Pulmonary artery endothelial cell (primary cell): ENCODE data around the gene NHP2. TPM values are rescaled to one million over a fixed set of nuclear protein-coding genes. Genes with fewer than 3 reads are reported as not detected.

Source experiments
- DNase-seq: peaks from one replicate; pipeline ENCODE4 v3.0.0-alpha.2; 2011; ENCODE audit warnings: low read depth, low spot score
- total RNA-seq: library from RNA; depleted of rRNA; stranded (reverse); fragments of >200 nt; gene quantifications from 2 replicates; pipeline ENCODE4 v1.2.3, GENCODE V29; 2014

Gene NHP2
- total RNA-seq, 1 donor from 2014 or later, result 186 TPM

DNA sequence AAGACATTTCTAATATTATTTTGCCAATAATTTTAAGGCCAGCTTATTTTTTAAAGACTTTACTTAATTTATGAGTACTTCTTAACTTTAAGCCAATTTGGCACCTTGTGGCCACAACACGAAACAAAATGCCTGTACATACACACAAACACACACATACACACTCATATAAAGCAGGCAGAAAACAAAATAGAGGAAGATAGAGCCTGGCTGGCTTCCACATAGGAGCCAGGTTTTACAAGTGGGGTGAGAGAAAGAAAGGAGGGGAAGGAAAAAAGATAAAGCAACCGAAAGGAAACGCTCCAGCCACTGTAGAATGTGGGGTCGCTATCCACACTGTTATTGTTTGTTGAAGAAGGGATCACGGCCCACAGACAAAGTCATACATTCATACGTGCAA lies 23.1 kb upstream of the NHP2 start:
- no peak for DNase-seq

- no peak for DNase-seq
These were observed 20.8 kb upstream of the NHP2 start for GRCh38 chr5:178174456-178174855.

DNA sequence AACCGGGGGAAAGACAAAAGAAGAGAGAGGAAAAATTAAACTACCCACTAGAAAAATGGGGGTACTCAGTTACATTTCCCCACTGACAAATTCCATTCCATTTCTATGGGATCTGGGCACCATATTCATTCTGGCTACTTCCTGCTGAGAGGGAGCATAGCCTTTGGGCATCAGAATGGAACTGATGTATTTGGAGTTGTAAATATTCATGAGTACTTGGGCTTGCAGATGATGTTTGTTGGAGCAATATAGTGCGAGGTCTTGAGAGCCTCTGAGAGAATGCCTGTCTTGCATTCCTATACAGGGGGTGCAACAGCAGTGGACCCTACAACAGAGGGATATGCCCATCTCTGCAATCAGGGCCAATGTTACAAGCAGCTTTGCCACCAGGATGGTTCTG lies 16.8 kb upstream of the NHP2 start:
- no peak for DNase-seq

GRCh38 chr5:178165581-178165980 lies 11.9 kb upstream of the NHP2 start:
- no peak for DNase-seq

GRCh38 chr5:178163772-178164735 lies 10.4 kb upstream of the NHP2 start:
- no peak for DNase-seq

- no peak for DNase-seq
These were observed 8.8 kb upstream of the NHP2 start for GRCh38 chr5:178162481-178162880.

DNA sequence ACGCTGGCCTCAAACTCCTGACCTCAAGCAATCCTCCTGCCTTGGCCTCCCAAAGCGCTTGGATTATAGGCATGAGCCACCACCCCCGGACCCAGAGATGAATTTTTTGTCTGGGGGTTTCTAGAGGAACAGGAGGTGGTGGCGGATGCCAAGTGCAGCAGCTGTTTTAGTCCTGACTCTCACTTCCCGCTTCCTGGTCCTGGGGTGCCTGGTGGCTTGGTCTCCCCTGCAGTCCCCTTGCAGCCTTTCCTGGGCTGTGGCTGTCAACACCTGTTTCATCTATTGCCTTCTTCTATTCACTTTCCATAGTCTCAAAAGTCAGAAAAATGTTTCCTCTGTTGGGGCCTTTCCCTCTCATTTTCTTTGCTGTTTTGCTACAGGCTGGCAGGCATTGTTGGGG lies 6.5 kb upstream of the NHP2 start:
- DNase-seq, result no peak

DNA sequence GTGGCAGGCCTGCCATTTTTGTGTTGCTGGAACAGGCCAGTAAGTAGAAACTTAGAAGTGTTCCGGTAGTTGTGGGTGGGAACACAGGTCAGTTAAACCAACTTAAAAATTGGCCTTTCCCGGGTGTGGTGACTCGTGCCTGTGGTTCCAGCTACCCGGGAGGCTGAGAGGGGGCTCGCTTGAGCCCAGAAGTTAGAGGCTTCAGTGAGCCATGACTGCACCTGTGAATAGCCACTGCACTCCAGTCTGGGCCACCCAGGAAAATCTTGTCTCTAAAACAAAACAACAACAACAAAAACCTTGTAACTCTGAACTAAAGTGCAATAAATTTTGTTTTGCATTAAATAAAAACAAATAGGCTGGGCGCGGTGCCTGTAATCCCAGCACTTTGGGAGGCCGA lies 1.4 kb upstream of the NHP2 start:
- DNase-seq, result no peak

DNA sequence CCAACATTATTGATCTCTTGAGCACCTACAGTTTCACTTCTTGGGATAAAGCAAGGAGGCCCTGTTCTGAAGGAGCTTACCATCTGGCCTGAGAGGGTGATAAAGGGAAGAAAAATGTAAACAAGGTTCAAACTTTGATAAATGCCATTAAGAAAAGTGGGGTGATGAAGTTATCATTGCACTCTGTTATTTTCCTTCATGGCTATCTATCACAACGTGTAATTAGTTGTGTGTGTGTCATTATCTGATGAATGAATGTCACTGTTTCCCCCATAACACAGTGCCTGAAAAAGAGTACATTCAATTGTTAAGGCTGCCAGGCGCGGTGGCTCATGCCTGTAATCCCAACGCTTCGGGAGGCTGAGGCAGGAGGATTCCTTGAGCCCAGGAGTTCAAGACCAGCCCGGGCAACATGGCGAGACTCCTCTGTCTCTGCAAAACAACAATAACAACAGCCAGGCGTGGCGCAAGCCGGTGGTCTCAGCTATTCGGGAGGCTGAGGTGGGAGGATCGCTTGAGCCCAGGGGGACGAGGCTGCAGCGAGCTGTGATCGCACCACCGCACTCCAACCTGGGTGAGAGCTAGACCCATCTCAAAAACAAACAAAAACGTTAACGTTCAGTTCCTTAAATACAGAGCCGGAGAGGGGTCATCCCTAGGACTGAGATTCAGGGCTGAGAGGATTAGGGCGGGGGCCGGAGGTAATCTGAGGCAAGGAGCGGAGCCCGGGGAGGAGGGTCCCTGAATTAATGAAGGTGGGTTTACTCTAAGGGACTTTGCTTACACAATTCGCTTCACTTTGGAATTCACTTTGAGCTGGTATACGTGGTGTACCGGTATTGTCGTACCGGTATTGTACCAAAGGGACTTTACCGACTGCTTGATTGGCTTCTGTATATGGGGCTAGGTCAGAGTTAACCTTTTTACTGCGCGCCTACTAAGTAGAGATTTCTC lies 917 bp downstream of the NHP2 start:
- no peak for DNase-seq

- DNase-seq, result no peak
These were observed 2.5 kb downstream of the NHP2 start for GRCh38 chr5:178150977-178151734.

GRCh38 chr5:178149199-178149932 lies 4.3 kb downstream of the NHP2 start:
- DNase-seq, result no peak

GRCh38 chr5:178147406-178147805 lies 6.3 kb downstream of the NHP2 start:
- no peak for DNase-seq

- no peak for DNase-seq
These were observed 7.5 kb downstream of the NHP2 start for GRCh38 chr5:178145965-178146820.

DNA sequence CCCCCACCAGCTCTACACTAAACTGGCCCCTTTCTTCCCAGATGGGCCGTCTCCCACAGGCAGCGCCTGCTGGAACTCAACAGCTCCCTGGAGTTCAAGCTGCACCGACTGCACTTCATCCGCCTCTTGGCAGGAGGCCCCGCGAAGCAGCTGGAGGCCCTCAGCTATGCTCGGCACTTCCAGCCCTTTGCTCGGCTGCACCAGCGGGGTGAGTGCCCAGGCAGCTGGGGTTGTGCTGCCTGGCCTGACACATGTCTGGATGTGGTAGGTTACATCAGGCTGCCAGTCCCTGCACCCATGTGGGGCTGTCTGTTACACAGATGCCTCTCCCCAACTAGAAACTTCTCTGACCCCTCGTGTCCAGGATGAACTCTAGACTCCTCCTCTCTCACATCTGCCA lies 9.8 kb downstream of the NHP2 start:
- DNase-seq, result no peak

DNA sequence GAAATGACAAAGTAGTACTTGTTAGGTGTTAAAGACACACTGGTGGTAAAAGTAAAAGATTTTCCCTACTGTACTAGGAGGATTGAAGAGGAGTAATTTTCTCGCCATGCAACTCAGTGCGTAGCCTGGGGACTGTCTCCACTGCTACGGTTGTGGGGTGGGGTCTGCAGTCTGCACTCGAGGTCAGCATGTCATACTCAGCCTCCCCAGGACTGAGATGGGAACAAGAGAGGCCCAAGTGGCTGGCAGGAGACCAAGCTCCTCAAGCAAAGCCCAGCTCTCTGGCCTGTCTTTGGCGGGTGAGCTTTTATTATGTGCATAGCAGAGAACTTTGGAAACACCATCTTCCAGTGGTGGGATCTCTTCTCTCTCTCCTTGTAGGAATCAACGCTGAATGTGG lies 10.4 kb downstream of the NHP2 start:
- DNase-seq, result no peak

GRCh38 chr5:178142642-178143041 lies 11.0 kb downstream of the NHP2 start:
- no peak for DNase-seq

- DNase-seq, result no peak
These were observed 12.1 kb downstream of the NHP2 start for GRCh38 chr5:178141550-178141949.

DNA sequence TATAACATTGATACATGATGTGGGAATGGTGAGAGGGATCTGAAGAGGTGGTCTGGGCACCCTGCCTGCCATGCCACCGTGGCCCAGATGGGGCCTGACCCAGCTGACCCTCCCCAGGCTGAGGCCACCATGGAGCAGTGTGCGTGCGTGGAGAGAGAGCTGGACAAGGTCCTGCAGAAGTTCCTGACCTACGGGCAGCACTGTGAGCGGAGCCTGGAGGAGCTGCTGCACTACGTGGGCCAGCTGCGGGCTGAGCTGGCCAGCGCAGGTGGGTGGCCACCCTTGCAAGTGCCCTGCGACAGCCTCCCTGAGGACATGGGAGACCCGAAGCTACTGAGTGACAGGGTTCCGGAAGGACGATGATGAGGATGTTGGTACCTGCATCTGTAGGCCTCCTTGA lies 15.7 kb downstream of the NHP2 start:
- no peak for DNase-seq

DNA sequence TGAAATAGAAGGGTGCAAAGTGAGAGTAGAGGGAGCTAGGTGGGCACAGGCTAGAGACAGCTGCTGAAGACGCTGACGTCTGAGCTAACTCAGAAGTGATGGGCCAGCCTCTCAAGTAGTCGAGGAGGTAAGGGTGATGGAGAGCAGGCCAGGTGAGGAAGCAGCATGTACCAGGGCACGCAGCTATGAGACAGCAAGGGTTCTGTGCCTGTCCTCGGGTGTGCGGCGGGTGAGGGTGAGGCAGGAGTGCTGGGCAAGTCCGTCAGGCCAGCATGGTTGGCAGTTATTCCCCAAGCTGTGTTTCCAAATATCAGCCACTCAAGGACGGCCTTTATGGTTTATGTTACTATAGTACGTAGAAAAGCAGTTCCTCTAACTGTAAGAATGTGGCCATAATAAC lies 16.7 kb downstream of the NHP2 start:
- no peak for DNase-seq
